Testis (tissue), 2 donors: ENCODE measurements around the gene FGF4.

Experiments
- POLR2A ChIP-seq: fragments of 450-650 bp; IDR thresholded peaks from one replicate; pipeline ENCODE4 v1.6.1; 2017; ENCODE audit warnings: antibody characterized with exemption, mild to moderate bottlenecking, moderate library complexity
- TF ChIP-seq, protein P1 (sequence below), 3 experiments: fragments of 450-650 bp in 2 of 3; fragments of 200-600 bp in 1 of 3; sonication (generic) in 1 of 3; IDR thresholded peaks; one replicate each; pipeline ENCODE4 v1.5.1; 2016 to 2019; ENCODE audit warnings: antibody characterized with exemption in 3 of 3, mild to moderate bottlenecking in 2 of 3, moderate library complexity in 1 of 3

DNA sequence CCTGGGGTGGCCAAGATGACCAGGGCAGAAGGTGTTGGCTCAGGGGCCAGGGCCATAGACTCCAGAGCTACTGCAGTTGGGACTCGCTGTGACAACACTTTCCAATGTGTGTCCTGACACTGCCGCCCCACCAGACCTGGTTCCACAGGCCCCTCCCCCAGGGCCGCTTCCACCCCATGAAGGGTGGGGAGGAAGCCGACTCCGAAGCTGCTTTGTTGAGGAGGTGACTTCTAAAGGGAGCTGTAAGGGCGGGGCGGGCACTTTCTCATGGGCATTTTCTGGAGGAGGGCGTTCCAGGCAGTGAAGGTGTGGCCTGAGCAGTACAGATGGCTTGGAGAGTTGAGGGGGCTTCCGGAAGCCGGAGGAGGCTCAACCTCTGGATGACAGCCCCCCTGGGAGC lies 37.8 kb upstream of the FGF4 start:
- TF ChIP-seq, protein P1, sequence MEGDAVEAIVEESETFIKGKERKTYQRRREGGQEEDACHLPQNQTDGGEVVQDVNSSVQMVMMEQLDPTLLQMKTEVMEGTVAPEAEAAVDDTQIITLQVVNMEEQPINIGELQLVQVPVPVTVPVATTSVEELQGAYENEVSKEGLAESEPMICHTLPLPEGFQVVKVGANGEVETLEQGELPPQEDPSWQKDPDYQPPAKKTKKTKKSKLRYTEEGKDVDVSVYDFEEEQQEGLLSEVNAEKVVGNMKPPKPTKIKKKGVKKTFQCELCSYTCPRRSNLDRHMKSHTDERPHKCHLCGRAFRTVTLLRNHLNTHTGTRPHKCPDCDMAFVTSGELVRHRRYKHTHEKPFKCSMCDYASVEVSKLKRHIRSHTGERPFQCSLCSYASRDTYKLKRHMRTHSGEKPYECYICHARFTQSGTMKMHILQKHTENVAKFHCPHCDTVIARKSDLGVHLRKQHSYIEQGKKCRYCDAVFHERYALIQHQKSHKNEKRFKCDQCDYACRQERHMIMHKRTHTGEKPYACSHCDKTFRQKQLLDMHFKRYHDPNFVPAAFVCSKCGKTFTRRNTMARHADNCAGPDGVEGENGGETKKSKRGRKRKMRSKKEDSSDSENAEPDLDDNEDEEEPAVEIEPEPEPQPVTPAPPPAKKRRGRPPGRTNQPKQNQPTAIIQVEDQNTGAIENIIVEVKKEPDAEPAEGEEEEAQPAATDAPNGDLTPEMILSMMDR (IDR thresholded peaks at IDR 0.05) = no peak
- TF ChIP-seq POLR2A = no peak
